OCI-LY3 (cell line): ENCODE measurements around the gene DCAKD.

Experiments used
- CTCF ChIP-seq: fragments of 200-600, 300-600 bp; sonication (generic); IDR thresholded peaks from 2 replicates; pipeline ENCODE4 v1.5.1; 2014; ENCODE audit warnings: antibody characterized with exemption, low read length, low read depth
- EZH2phosphoT487 ChIP-seq: fragments of 200-600 bp; shearing (Covaris generic); IDR thresholded peaks from 2 replicates; pipeline ENCODE4 v1.6.1; 2018; ENCODE audit warnings: antibody characterized with exemption, mixed run types, low read depth

- TF ChIP-seq EZH2phosphoT487, result no peak
- no peak for TF ChIP-seq CTCF
These were observed 39.7 kb downstream of the DCAKD start for GRCh38 chr17:45011767-45012166.
